Naive thymus-derived CD8-positive, alpha-beta T cell (primary cell): ENCODE results near the gene RPGRIP1L. TPM values are rescaled to one million over a fixed set of nuclear protein-coding genes. Genes with fewer than 3 reads are reported as not detected.

Source experiments
- ATAC-seq, 2 donors: fragments of 150-1000 bp; cut with Tn5 transposase in 1 of 2; sonication (Bioruptor Pico), chemical (Tn5 transposase) in 1 of 2; 1 replicate in 1 of 2; 2 replicates in 1 of 2; pipeline ENCODE4 v1.10.0; 2021; ENCODE audit warnings: mild to moderate bottlenecking in 2 of 2, moderate library complexity in 2 of 2
- POLR2A ChIA-PET: fragments of 350-600 bp; sonication (Branson Sonifier 250); formaldehyde crosslinking; loops from one replicate; lab custom pipeline; 2021; ENCODE audit warnings: antibody characterized with exemption; lab: Charles Lee
- DNase-seq, 10 donors: peaks; one replicate each; pipeline versions ENCODE4 v3.0.0 to v3.0.0-alpha.2; 2020 to 2022
- H3K27ac Mint-ChIP-seq, 10 donors: one replicate each; pipeline ENCODE4 v1.8.0; 2020 to 2022; ENCODE audit warnings: mild to moderate bottlenecking in 10 of 10, mixed read lengths in 10 of 10, moderate library complexity in 4 of 10, inconsistent platforms in 1 of 10
- H3K27me3 Mint-ChIP-seq, 5 donors: one replicate each; pipeline ENCODE4 v1.8.0; 2021 to 2022; ENCODE audit warnings: mixed read lengths in 5 of 5
- H3K36me3 Mint-ChIP-seq, 3 donors: one replicate each; pipeline ENCODE4 v1.8.0; 2020 to 2022; ENCODE audit warnings: mixed read lengths in 3 of 3, mild to moderate bottlenecking in 2 of 3, inconsistent platforms in 1 of 3
- H3K4me1 Mint-ChIP-seq, 4 donors: one replicate each; pipeline ENCODE4 v1.8.0; 2021 to 2022; ENCODE audit warnings: mixed read lengths in 4 of 4
- H3K4me3 Mint-ChIP-seq, 10 donors: one replicate each; pipeline ENCODE4 v1.8.0; 2020 to 2022; ENCODE audit warnings: mild to moderate bottlenecking in 10 of 10, mixed read lengths in 10 of 10, moderate library complexity in 6 of 10, inconsistent platforms in 1 of 10
- H3K9me3 Mint-ChIP-seq, 9 donors: one replicate each; pipeline ENCODE4 v1.8.0; 2020 to 2022; ENCODE audit warnings: mixed read lengths in 9 of 9, mild to moderate bottlenecking in 3 of 9, inconsistent platforms in 1 of 9, moderate library complexity in 1 of 9
- polyA plus RNA-seq, 3 donors: library from polyadenylated mRNA; unstranded; fragments of 300-500 nt; fragmentation: Illumina TruSeq; gene quantifications; one replicate each; pipeline ENCODE4 v1.2.3, GENCODE V29; 2021
- total RNA-seq, 8 experiments: library from RNA in 2 of 8; stranded (reverse) in 2 of 8; gene quantifications; one replicate each; pipeline ENCODE4 v1.2.3 and lab custom pipeline; 2021 to 2026

RPGRIP1L gene
- total and polyA plus RNA-seq, 5 experiments from 2014 or later: 2.5 to 5.3 (median 3.9) TPM

DNA sequence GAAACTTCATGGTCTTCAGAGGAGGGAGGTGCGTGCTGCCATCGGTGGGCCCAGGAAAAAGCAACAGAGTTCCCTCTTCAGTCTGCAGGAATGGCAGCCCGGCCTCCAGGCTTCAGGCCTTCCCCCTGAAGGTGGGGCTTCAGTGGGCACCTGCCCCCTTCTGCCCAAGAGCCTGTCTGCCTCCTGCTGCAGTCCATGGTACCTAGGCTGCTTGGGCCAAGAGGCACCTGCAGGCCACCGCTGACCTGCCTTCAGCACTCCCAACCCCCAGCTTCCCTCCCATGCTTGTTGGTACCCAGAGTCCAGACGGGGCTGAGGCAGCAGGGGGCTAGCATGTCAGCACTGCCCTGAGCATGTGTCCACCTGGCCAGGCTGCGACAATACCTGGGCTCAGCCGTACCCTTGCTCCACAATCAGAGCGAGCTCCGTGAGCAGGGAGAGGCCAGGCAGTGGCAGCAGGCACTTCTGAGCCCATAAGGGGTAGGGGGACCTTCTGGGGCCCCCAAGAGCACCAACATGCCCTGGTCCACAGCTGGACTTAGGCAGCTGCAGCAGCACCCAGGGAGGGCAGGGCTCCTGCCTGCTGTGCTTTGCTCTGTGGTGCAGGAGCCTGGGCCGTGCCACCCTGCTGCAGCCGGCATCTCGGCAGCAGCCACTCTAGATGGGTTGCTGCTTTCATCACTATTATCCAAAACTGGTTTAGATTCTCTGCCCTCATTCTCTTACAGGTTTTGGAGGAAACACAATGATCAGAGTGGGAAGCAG lies 123.4 kb downstream of the RPGRIP1L start:
- no peak for DNase-seq
- Mint-ChIP-seq H3K4me3 (no peak overlapping the region), H3K27me3 (peaks cover 0 to 8% (median 0%) of the 10 kb centered on the region in 5 donors), H3K36me3 (no peaks in the 10 kb centered on the region), H3K9me3 (no peaks in the 10 kb centered on the region), H3K27ac (no peak overlapping the region), H3K4me1 (peaks cover 0 to 2% (median 0%) of the 10 kb centered on the region in 4 donors)
- ATAC-seq: no peak
- POLR2A ChIA-PET: no interaction called here

- Mint-ChIP-seq H3K27me3 (peaks cover 0 to 8% (median 0%) of the 10 kb centered on the region in 5 donors), H3K4me1 (peaks cover 0 to 2% (median 0%) of the 10 kb centered on the region in 4 donors), H3K36me3 (peaks cover 0 to 16% (median 0%) of the 10 kb centered on the region in 3 donors), H3K27ac (no peak overlapping the region), H3K4me3 (no peak overlapping the region), H3K9me3 (peaks cover 0 to 24% (median 11%) of the 10 kb centered on the region in 9 donors)
- POLR2A ChIA-PET: no interaction called here
- DNase-seq (no peak), ATAC-seq (no peak)
These were observed 126.8 kb downstream of the RPGRIP1L start for GRCh38 chr16:53576904-53577303.

GRCh38 chr16:53576210-53576609 lies 127.4 kb downstream of the RPGRIP1L start:
- POLR2A ChIA-PET: no interaction called here
- no peak overlapping the region for H3K27ac Mint-ChIP-seq
- H3K27me3 Mint-ChIP-seq: peaks cover 0 to 8% (median 0%) of the 10 kb centered on the region in 5 donors
- H3K36me3 Mint-ChIP-seq: peaks cover 0 to 23% (median 6%) of the 10 kb centered on the region in 3 donors
- DNase-seq (no peak), ATAC-seq (no peak)
- H3K9me3 Mint-ChIP-seq: peaks cover 0 to 31% (median 18%) of the 10 kb centered on the region in 9 donors
- H3K4me1 Mint-ChIP-seq: peaks cover 0 to 2% (median 0%) of the 10 kb centered on the region in 4 donors
- no peak overlapping the region for H3K4me3 Mint-ChIP-seq

- H3K4me1 Mint-ChIP-seq: no peaks in the 10 kb centered on the region
- peaks cover 2 to 45% (median 29%) of the 10 kb centered on the region in 9 donors for H3K9me3 Mint-ChIP-seq
- POLR2A ChIA-PET: no interaction called here
- H3K27me3 Mint-ChIP-seq: peaks cover 0 to 22% (median 5%) of the 10 kb centered on the region in 5 donors
- H3K4me3 Mint-ChIP-seq: no peak overlapping the region
- no peak for ATAC-seq
- H3K27ac Mint-ChIP-seq: no peak overlapping the region
- no peak for DNase-seq
- H3K36me3 Mint-ChIP-seq: peaks cover 0 to 34% (median 6%) of the 10 kb centered on the region in 3 donors
These were observed 131.9 kb downstream of the RPGRIP1L start for GRCh38 chr16:53571763-53572162.

DNA sequence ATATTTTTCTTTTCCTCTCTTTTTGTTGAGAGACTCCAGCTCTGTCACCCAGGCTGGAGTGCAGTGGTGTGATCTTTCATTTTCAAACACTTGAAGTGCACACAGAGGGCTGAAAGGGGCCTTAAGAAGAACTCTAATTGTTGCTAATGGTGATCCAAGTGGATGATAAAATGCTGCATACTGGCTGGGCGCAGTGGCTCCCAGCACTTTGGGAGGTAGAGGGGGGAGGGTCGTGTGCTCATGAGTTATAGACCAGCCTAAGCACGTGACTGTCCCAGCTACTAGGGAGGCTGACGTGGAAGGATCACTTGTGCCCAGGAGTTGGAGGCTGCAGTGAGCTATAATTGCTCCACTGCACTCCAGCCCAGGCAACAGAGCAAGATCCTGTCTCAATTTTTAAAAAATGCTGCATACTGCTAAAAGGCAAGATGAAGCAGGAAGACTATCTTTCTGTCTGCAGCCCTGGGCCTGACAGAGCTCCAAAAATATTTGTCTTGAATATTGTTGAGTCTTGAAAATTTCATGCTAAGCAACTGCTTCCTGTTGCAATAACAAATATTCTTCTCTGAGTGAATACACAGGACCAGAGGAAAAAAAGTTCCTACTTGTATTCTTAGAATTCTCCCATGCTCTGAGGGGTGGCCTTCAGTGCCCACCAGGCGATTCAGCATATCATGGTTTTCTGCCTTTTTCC lies 137.0 kb downstream of the RPGRIP1L start:
- Mint-ChIP-seq H3K4me3 (no peak overlapping the region), H3K36me3 (peaks cover 0 to 16% (median 5%) of the 10 kb centered on the region in 3 donors), H3K9me3 (peaks cover 2 to 24% (median 15%) of the 10 kb centered on the region in 9 donors), H3K4me1 (no peaks in the 10 kb centered on the region), H3K27me3 (peaks cover 0 to 22% (median 7%) of the 10 kb centered on the region in 5 donors), H3K27ac (no peak overlapping the region)
- no peak for ATAC-seq
- no peak for DNase-seq
- POLR2A ChIA-PET: no interaction called here

- DNase-seq (no peak), ATAC-seq (no peak)
- Mint-ChIP-seq H3K36me3 (peaks cover 0 to 2% (median 0%) of the 10 kb centered on the region in 3 donors), H3K4me3 (no peak overlapping the region), H3K27me3 (peaks cover 0 to 22% (median 7%) of the 10 kb centered on the region in 5 donors), H3K9me3 (peaks cover 0 to 12% (median 3%) of the 10 kb centered on the region in 9 donors), H3K27ac (no peak overlapping the region), H3K4me1 (no peaks in the 10 kb centered on the region)
- POLR2A ChIA-PET: no interaction called here
These were observed 138.3 kb downstream of the RPGRIP1L start for GRCh38 chr16:53565296-53565863.

GRCh38 chr16:53563426-53563825 lies 140.2 kb downstream of the RPGRIP1L start:
- no peaks in the 10 kb centered on the region for H3K4me1 Mint-ChIP-seq
- H3K27ac Mint-ChIP-seq: no peak overlapping the region
- H3K36me3 Mint-ChIP-seq: no peaks in the 10 kb centered on the region
- no peak for ATAC-seq
- H3K4me3 Mint-ChIP-seq: no peak overlapping the region
- DNase-seq: no peak
- peaks cover 0 to 9% (median 4%) of the 10 kb centered on the region in 5 donors for H3K27me3 Mint-ChIP-seq
- H3K9me3 Mint-ChIP-seq: no peaks in the 10 kb centered on the region
- POLR2A ChIA-PET: no interaction called here

DNA sequence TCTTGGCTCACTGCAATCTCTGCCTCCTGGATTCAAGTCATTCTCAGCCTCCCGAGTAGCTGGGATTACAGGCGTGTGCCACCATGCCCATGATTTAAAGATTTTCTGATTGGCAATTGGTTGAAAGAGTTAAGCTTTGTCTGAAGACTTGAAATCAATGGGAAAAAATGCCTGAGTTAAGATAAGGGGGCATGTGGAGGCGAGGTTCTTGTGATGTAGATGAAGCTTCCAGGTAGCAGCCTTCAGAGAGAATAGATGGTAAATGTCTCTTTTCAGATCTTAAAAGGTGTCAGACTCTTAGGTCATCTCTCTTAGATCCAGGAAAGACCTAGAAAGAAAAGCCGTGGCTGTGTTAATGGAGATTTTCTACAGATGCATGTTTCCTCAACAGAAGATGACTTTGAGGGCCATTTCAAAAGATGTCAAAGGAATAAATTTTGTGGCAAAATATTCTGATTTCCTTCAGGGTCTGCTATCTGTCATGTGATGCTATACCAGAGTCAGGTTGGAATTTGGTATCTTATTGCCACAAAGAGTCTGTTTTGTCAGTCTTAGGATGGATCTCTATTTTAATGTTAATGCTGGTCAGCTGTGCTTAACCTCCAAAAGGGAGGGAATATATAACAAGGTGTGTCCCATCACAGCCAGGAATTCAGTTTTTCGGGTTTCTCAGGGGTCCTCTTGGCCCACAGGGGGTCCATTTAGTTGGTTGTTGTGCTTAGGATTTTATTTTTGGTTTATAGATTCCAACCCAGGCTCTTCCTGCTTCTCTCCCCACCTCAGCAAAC lies 142.4 kb downstream of the RPGRIP1L start:
- Mint-ChIP-seq H3K27ac (no peak overlapping the region), H3K27me3 (peaks cover 0 to 2% (median 0%) of the 10 kb centered on the region in 5 donors), H3K9me3 (no peaks in the 10 kb centered on the region), H3K36me3 (no peaks in the 10 kb centered on the region), H3K4me1 (no peaks in the 10 kb centered on the region), H3K4me3 (no peak overlapping the region)
- no peak for DNase-seq
- ATAC-seq: no peak
- POLR2A ChIA-PET: interaction anchor here (0.6 kb wide), 1 partner anchor 146 kb away, joined by 3 read pairs; no protein-coding TSS in a partner anchor

GRCh38 chr16:53559270-53559951 lies 144.2 kb downstream of the RPGRIP1L start:
- no peak overlapping the region for H3K27ac Mint-ChIP-seq
- H3K4me3 Mint-ChIP-seq: no peak overlapping the region
- POLR2A ChIA-PET: no interaction called here
- no peaks in the 10 kb centered on the region for H3K36me3 Mint-ChIP-seq
- no peaks in the 10 kb centered on the region for H3K9me3 Mint-ChIP-seq
- no peak for ATAC-seq
- H3K4me1 Mint-ChIP-seq: no peaks in the 10 kb centered on the region
- H3K27me3 Mint-ChIP-seq: peaks cover 0 to 2% (median 0%) of the 10 kb centered on the region in 5 donors
- no peak for DNase-seq

DNA sequence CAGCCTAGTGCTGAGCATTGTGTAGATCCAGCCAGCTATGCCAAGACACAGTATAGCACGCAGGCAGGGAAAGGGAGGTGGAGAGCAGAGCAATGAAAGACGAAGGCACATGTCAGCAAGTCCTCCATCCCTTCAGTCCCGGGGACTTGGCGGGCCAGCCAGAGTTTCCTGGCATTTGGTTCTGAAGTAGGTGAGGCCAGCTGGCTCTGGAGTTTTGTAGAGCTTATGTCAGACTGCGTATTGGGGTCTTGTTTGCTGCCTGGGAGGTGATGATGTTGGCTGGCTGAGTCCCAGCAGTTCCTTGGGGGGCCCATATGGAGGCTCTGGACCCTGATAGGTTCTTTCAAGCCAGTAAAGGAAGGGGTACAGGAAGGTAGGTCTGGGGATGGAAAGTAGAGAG lies 144.9 kb downstream of the RPGRIP1L start:
- POLR2A ChIA-PET: no interaction called here

GRCh38 chr16:53556521-53556920 lies 147.1 kb downstream of the RPGRIP1L start:
- POLR2A ChIA-PET: no interaction called here
- peaks cover 0 to 8% (median 0%) of the 10 kb centered on the region in 5 donors for H3K27me3 Mint-ChIP-seq
- no peaks in the 10 kb centered on the region for H3K4me1 Mint-ChIP-seq
- ATAC-seq (no peak), DNase-seq (no peak)
- no peak overlapping the region for H3K4me3 Mint-ChIP-seq
- H3K36me3 Mint-ChIP-seq: no peaks in the 10 kb centered on the region
- no peak overlapping the region for H3K27ac Mint-ChIP-seq
- no peaks in the 10 kb centered on the region for H3K9me3 Mint-ChIP-seq

More for the DNA sequence above, 144.9 kb downstream of the RPGRIP1L start:
- no peaks in the 10 kb centered on the region for H3K36me3 Mint-ChIP-seq
- H3K27ac Mint-ChIP-seq: peak overlapping the region in 2 of 10 donors; percentile 48 to 62
- no peaks in the 10 kb centered on the region for H3K4me1 Mint-ChIP-seq
- no peak overlapping the region for H3K4me3 Mint-ChIP-seq
- no peaks in the 10 kb centered on the region for H3K9me3 Mint-ChIP-seq
- peaks cover 0 to under 1% (median 0%) of the 10 kb centered on the region in 5 donors for H3K27me3 Mint-ChIP-seq
- DNase-seq (no peak), ATAC-seq (no peak)
